A549 (cell line): Measurements from ENCODE around the gene HRH1. TPM values are rescaled to one million over a fixed set of nuclear protein-coding genes. Genes with fewer than 3 reads are reported as not detected.

Source experiments
- ATAC-seq, 2 experiments: fragments of 200-7000 bp in 1 of 2; fragments of >200 bp in 1 of 2; cut with Nextera tagmentation in 1 of 2; cut with Tn5 transposase in 1 of 2; 3 replicates each; pipeline versions ENCODE4 v1.8.0 to v1.9.1; 2018 to 2020; ENCODE audit warnings: mild to moderate bottlenecking in 1 of 2, moderate library complexity in 1 of 2
- CTCF ChIA-PET: fragments of 300-600 bp; sonication (Branson Sonifier 250); formaldehyde crosslinking; extraction: SDS; loops from one replicate; lab custom pipeline; 2021; ENCODE audit warnings: antibody characterized with exemption, inconsistent platforms; lab: Yijun Ruan, JAX
- POLR2A ChIA-PET: fragments of 350-600 bp; formaldehyde crosslinking; extraction: SDS; loops from one replicate; lab custom pipeline; 2021; ENCODE audit warnings: antibody characterized with exemption, inconsistent platforms; lab: Yijun Ruan, JAX
- DNase-seq, 2 experiments: peaks; one replicate each; pipeline versions ENCODE4 v3.0.0 to v3.0.0-alpha.2; 2011 to 2016; ENCODE audit warnings: low read depth in 1 of 2, low spot score in 1 of 2
- FAIRE-seq: peaks from 2 replicates; lab custom pipeline; 2011; peaks lifted over from hg19 to GRCh38; lab: Jason Lieb, UNC
- H3K27ac ChIP-seq, 2 experiments: fragments of >200 bp; sonication (Bioruptor Twin); formaldehyde crosslinking; 3 replicates each; pipeline ENCODE4 v1.5.1; 2016 to 2017
- H3K4me1 ChIP-seq: fragments of >200 bp; sonication (Bioruptor Twin); formaldehyde crosslinking; 3 replicates; pipeline ENCODE4 v1.6.1; 2016
- H3K4me2 ChIP-seq: fragments of >200 bp; sonication (Bioruptor Twin); formaldehyde crosslinking; 3 replicates; pipeline ENCODE4 v1.6.1; 2016
- H3K4me3 ChIP-seq: fragments of >200 bp; sonication (Bioruptor Twin); formaldehyde crosslinking; 3 replicates; pipeline ENCODE4 v1.5.1; 2016
- H3K9me3 ChIP-seq: fragments of >200 bp; sonication (Bioruptor Twin); formaldehyde crosslinking; 3 replicates; pipeline ENCODE4 v1.6.1; 2016
- CHD4 ChIP-seq: fragments of 200-600 bp; sonication (generic); IDR thresholded peaks from 2 replicates; pipeline ENCODE4 v1.6.1; 2016; ENCODE audit warnings: antibody characterized with exemption, mild to moderate bottlenecking, borderline replicate concordance
- FOSB ChIP-seq: fragments of 250-450 bp; sonication (Bioruptor Pico); IDR thresholded peaks from 2 replicates; pipeline ENCODE4 v1.5.0; 2020; ENCODE audit warnings: mild to moderate bottlenecking, moderate library complexity
- FOXS1 ChIP-seq: fragments of 250-450 bp; sonication (Bioruptor Pico); IDR thresholded peaks from 2 replicates; pipeline ENCODE4 v1.5.0; 2020; ENCODE audit warnings: mild to moderate bottlenecking, moderate library complexity
- HDAC2 ChIP-seq: fragments of 200-600 bp; sonication (generic); IDR thresholded peaks from 2 replicates; pipeline ENCODE4 v1.6.1; 2016
- HEYL ChIP-seq: fragments of 250-450 bp; sonication (Bioruptor Pico); IDR thresholded peaks from 2 replicates; pipeline ENCODE4 v1.8.0; 2021; ENCODE audit warnings: mild to moderate bottlenecking, moderate library complexity
- HMGXB4 ChIP-seq: fragments of 250-450 bp; sonication (Bioruptor Pico); IDR thresholded peaks from 2 replicates; pipeline ENCODE4 v1.5.0; 2021; ENCODE audit warnings: mild to moderate bottlenecking, moderate library complexity, borderline replicate concordance
- HOXA7 ChIP-seq: fragments of 250-450 bp; sonication (Bioruptor Pico); IDR thresholded peaks from 2 replicates; pipeline ENCODE4 v1.5.0; 2020; ENCODE audit warnings: mild to moderate bottlenecking, moderate library complexity
- HOXB13 ChIP-seq: fragments of 250-450 bp; sonication (Bioruptor Pico); IDR thresholded peaks from 2 replicates; pipeline ENCODE4 v1.5.0; 2020; ENCODE audit warnings: low read depth, mild to moderate bottlenecking, moderate library complexity
- JUN ChIP-seq, 2 experiments: fragments of >200 bp; sonication (Bioruptor Twin); formaldehyde crosslinking; IDR thresholded peaks; 2 replicates in 1 of 2; 3 replicates in 1 of 2; pipeline ENCODE4 v1.6.1; 2016 to 2017
- KDM5A ChIP-seq: fragments of 200-600 bp; sonication (generic); IDR thresholded peaks from 2 replicates; pipeline ENCODE4 v1.6.1; 2016; ENCODE audit warnings: antibody characterized with exemption, mild to moderate bottlenecking
- MAZ ChIP-seq: fragments of 150-350 bp; IDR thresholded peaks from 2 replicates; pipeline ENCODE4 v1.6.1; 2014; ENCODE audit warnings: antibody characterized with exemption, low read depth, low read length, borderline replicate concordance
- NR3C1 ChIP-seq: fragments of >200 bp; sonication (Bioruptor Twin); formaldehyde crosslinking; IDR thresholded peaks from 3 replicates; pipeline ENCODE4 v1.6.1; 2017
- POLR2AphosphoS2 ChIP-seq: conservative IDR thresholded peaks from 2 replicates; pipeline ENCODE4 v1.6.1; 2012; ENCODE audit warnings: low read length, improper control_type of control experiment, inconsistent platforms
- RARB ChIP-seq: fragments of 250-450 bp; sonication (Bioruptor Pico); IDR thresholded peaks from 2 replicates; pipeline ENCODE4 v1.8.0; 2021; ENCODE audit warnings: mild to moderate bottlenecking, moderate library complexity
- REST ChIP-seq: fragments of 200-600 bp; sonication (generic); IDR thresholded peaks from 2 replicates; pipeline ENCODE4 v1.6.1; 2016; ENCODE audit warnings: antibody characterized with exemption, mild to moderate bottlenecking, moderate library complexity
- RFX5 ChIP-seq: fragments of 450-650 bp; IDR thresholded peaks from 2 replicates; pipeline ENCODE4 v1.7.1; 2014; ENCODE audit warnings: antibody characterized with exemption, mild to moderate bottlenecking, moderate library complexity
- SREBF2 ChIP-seq: fragments of 450-650 bp; IDR thresholded peaks from 2 replicates; pipeline ENCODE4 v1.6.1; 2014; ENCODE audit warnings: mild to moderate bottlenecking, moderate library complexity
- TFCP2L1 ChIP-seq: fragments of 250-450 bp; sonication (Bioruptor Pico); IDR thresholded peaks from 2 replicates; pipeline ENCODE4 v1.5.0; 2021; ENCODE audit warnings: mild to moderate bottlenecking
- ZC3H11A ChIP-seq: fragments of 450-650 bp; IDR thresholded peaks from 2 replicates; pipeline ENCODE4 v1.6.1; 2014; ENCODE audit warnings: antibody characterized with exemption, mild to moderate bottlenecking
- ZSCAN20 ChIP-seq: fragments of 250-450 bp; sonication (Bioruptor Pico); IDR thresholded peaks from 2 replicates; pipeline ENCODE4 v1.8.0; 2022; ENCODE audit warnings: mild to moderate bottlenecking, moderate library complexity
- WGBS: methylation state at CpG from one replicate; pipeline ENCODE4 v1.1.6; 2017; ENCODE audit errors: missing lambda C conversion rate; 5-methylcytosine and 5-hydroxymethylcytosine counted together
- polyA plus RNA-seq, 4 experiments: library from polyadenylated mRNA; depleted of rRNA in 3 of 4; stranded (reverse); fragments of >200 nt; fragmentation: RNase III in 1 of 4; extraction: RNeasy Plus Mini Kit Qiagen cat#74134 plus additional on column Dnase treatment in 1 of 4; gene quantifications; 2 replicates in 3 of 4; 3 replicates in 1 of 4; pipeline ENCODE4 v1.2.3, GENCODE V29; 2011 to 2017
- TF ChIP-seq, protein P1 (sequence below): IDR thresholded peaks from 2 replicates; pipeline ENCODE4 v1.6.1; 2012

The HRH1 gene
- polyA plus RNA-seq, 2 of the 4 experiments (the other 2 are of a cell fraction): 4.2 TPM

DNA sequence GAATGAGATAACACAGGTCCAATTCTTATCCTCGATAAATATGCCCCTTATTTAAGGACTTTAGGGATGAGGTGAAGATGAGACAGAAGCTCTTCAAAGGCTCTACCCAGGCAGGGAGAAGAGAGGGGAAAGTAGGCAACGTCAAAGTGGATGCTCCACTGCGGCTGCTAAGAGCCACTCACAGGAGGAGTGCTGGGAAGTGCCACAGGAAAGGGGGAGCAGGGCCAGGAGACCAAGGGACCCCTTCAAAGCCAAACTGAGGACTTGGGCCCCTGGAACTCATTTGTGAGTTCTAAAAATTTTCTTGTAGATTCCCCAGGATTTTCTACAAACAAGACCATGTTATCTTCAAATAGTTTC lies 70.6 kb downstream of the HRH1 start:
- FAIRE-seq (no peak), DNase-seq (no peak), ATAC-seq (0 out of 6 replicates have a peak, but pooled peaks of 1 of the 2 experiments have one; percentile 8)
- 84% methylated on average over 3 of the region's 3 CpGs for WGBS
- POLR2A ChIA-PET: no interaction called here
- Histone ChIP-seq H3K9me3 (no peaks in the 10 kb centered on the region), H3K4me3 (peak overlapping the region; percentile 64), H3K4me1 (peaks cover 6% of the 10 kb centered on the region; the same call in 1 of the 3 replicates), H3K27ac (peak overlapping the region; percentile 90 to 92)
- TF ChIP-seq ZC3H11A (no peak), FOXS1 (no peak), KDM5A (no peak), HOXA7 (CRISPR knock-in tag) (no peak), RFX5 (no peak), HDAC2 (no peak), CHD4 (no peak), ZSCAN20 (CRISPR knock-in tag) (no peak), FOSB (CRISPR knock-in tag) (no peak), SREBF2 (no peak), TFCP2L1 (CRISPR knock-in tag) (no peak), NR3C1 (no peak), HEYL (CRISPR knock-in tag) (no peak), RARB (CRISPR knock-in tag) (no peak), HMGXB4 (CRISPR knock-in tag) (no peak), POLR2AphosphoS2 (no peak), REST (no peak)
- TF ChIP-seq, all 56 proteins: peak for 0
- CTCF ChIA-PET: interaction anchor here (0.9 to 3.7 kb wide), 4 partner anchors 10 to 71 kb away, joined by 3 to 13 read pairs (median 5); partner anchors contain the start of gene HRH1
- H3K4me2 ChIP-seq: peak overlapping the region; percentile 90

- H3K9me3 ChIP-seq: no peaks in the 10 kb centered on the region
- CTCF ChIA-PET: interaction anchor here (0.9 to 3.7 kb wide), 4 partner anchors 8 to 72 kb away, joined by 3 to 13 read pairs (median 5); partner anchors contain the start of gene HRH1
- peak overlapping the region; percentile 64 for H3K4me3 ChIP-seq
- no peak for TF ChIP-seq MAZ
- no peak for TF ChIP-seq NR3C1
- TF ChIP-seq, protein P1, sequence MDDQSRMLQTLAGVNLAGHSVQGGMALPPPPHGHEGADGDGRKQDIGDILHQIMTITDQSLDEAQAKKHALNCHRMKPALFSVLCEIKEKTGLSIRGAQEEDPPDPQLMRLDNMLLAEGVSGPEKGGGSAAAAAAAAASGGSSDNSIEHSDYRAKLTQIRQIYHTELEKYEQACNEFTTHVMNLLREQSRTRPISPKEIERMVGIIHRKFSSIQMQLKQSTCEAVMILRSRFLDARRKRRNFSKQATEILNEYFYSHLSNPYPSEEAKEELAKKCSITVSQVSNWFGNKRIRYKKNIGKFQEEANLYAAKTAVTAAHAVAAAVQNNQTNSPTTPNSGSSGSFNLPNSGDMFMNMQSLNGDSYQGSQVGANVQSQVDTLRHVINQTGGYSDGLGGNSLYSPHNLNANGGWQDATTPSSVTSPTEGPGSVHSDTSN: no peak
- TF ChIP-seq JUN (IDR thresholded peaks at IDR 0.05): peak in 1 of 2 experiments; percentile 19; a peak in 1 of 5 replicates
- 0 out of 2 replicates have a peak, but pooled peaks have one; percentile 27 for TF ChIP-seq FOSB (CRISPR knock-in tag)
- TF ChIP-seq HOXB13 (CRISPR knock-in tag): no peak
- WGBS: 13% methylated on average over 6 of the region's 6 CpGs
- peak; percentile 74 to 77 for ATAC-seq
- H3K4me2 ChIP-seq: peak overlapping the region; percentile 90
- POLR2A ChIA-PET: interaction anchor here (0.9 kb wide), 1 partner anchor 11 kb away, joined by 3 read pairs; no protein-coding TSS in a partner anchor
- H3K27ac ChIP-seq: peak overlapping the region; percentile 90 to 92
- no peak for FAIRE-seq
- no peak for DNase-seq
- peaks cover 6% of the 10 kb centered on the region; the same call in 1 of the 3 replicates for H3K4me1 ChIP-seq
These were observed 71.7 kb downstream of the HRH1 start for GRCh38 chr3:11226042-11226370.
